HepG2 (cell line): ENCODE measurements around the gene PKLR. TPM values are rescaled to one million over a fixed set of nuclear protein-coding genes. Genes with fewer than 3 reads are reported as not detected.

ENCODE experiments used
- GTF3A ChIP-seq: sonication (generic); formaldehyde crosslinking; conservative IDR thresholded peaks from 2 replicates; pipeline ENCODE4 v1.4.0; 2020; ENCODE audit warnings: mild to moderate bottlenecking, missing genetic modification reagents
- MBD4 ChIP-seq: IDR thresholded peaks from 2 replicates; pipeline ENCODE4 v1.6.1; 2012; ENCODE audit warnings: low read length, inconsistent platforms, borderline replicate concordance
- MIER2 ChIP-seq: IDR thresholded peaks from 2 replicates; pipeline ENCODE4 v1.6.1; 2016; ENCODE audit warnings: missing biosample characterization, missing genetic modification reagents
- PPARG ChIP-seq: conservative IDR thresholded peaks from 2 replicates; pipeline ENCODE4 v1.6.1; 2016; ENCODE audit warnings: missing biosample characterization, missing genetic modification reagents
- TRIM24 ChIP-seq: sonication (generic); formaldehyde crosslinking; IDR thresholded peaks from 2 replicates; pipeline ENCODE4 v1.8.0; 2022; ENCODE audit warnings: mild to moderate bottlenecking, missing genetic modification reagents
- ZBTB7B ChIP-seq: sonication (generic); formaldehyde crosslinking; IDR thresholded peaks from 2 replicates; pipeline ENCODE4 v1.4.0; 2020; ENCODE audit warnings: missing genetic modification reagents
- ZMYM4 ChIP-seq: sonication (generic); formaldehyde crosslinking; IDR thresholded peaks from 2 replicates; pipeline ENCODE4 v1.8.1; 2023; ENCODE audit warnings: mild to moderate bottlenecking, missing genetic modification reagents
- ZNF230 ChIP-seq: sonication (generic); formaldehyde crosslinking; IDR thresholded peaks from 2 replicates; pipeline ENCODE4 v1.4.0; 2020; ENCODE audit warnings: mild to moderate bottlenecking, missing genetic modification reagents
- ZNF274 ChIP-seq: sonication (generic); formaldehyde crosslinking; IDR thresholded peaks from 2 replicates; pipeline ENCODE4 v1.5.1; 2020; ENCODE audit warnings: mild to moderate bottlenecking, missing genetic modification reagents
- ZNF317 ChIP-seq: sonication (generic); formaldehyde crosslinking; IDR thresholded peaks from 2 replicates; pipeline ENCODE4 v1.5.0; 2020; ENCODE audit warnings: mild to moderate bottlenecking, missing genetic modification reagents
- ZNF350 ChIP-seq: sonication (generic); formaldehyde crosslinking; IDR thresholded peaks from 2 replicates; pipeline ENCODE4 v1.4.0; 2020; ENCODE audit warnings: mild to moderate bottlenecking, low read depth, missing genetic modification reagents, borderline replicate concordance
- polyA plus RNA-seq, 8 experiments: library from polyadenylated mRNA; depleted of rRNA in 3 of 8; stranded (reverse) in 7 of 8; unstranded in 1 of 8; fragments of >200 nt; fragmentation: Illumina TruSeq in 4 of 8; extraction: Trizol in 4 of 8; gene quantifications; 2 replicates each; pipeline versions ENCODE4 v1.2.1 to v1.2.3, GENCODE V29; 2011 to 2016; ENCODE audit warnings: low read depth in 4 of 8, missing spikeins in 1 of 8, mixed read lengths in 1 of 8; ENCODE audit not compliant: insufficient read depth in 1 of 8
- total RNA-seq, 5 experiments: library from RNA; depleted of rRNA; stranded (reverse); fragments of >200 nt; fragmentation: Illumina TruSeq; extraction: Trizol; gene quantifications; 2 replicates each; pipeline ENCODE4 v1.2.3, GENCODE V29; 2016; ENCODE audit warnings: low read depth in 1 of 5
- TF ChIP-seq, protein P1 (sequence below): sonication (generic); formaldehyde crosslinking; IDR thresholded peaks from 2 replicates; pipeline ENCODE4 v1.5.1; 2020; ENCODE audit warnings: mild to moderate bottlenecking, missing genetic modification reagents, moderate library complexity
- TF ChIP-seq, protein P2 (sequence below): sonication (generic); formaldehyde crosslinking; IDR thresholded peaks from 2 replicates; pipeline ENCODE4 v1.4.0; 2020; ENCODE audit warnings: missing genetic modification reagents, borderline replicate concordance
- TF ChIP-seq, protein P3 (sequence below): sonication (generic); formaldehyde crosslinking; IDR thresholded peaks from 2 replicates; pipeline ENCODE4 v1.5.0; 2020; ENCODE audit warnings: mild to moderate bottlenecking, missing genetic modification reagents, moderate library complexity

PKLR gene
- total and polyA plus RNA-seq, 2 of the 13 experiments (the other 11 are each of a cell fraction or from before 2014, with no cell fraction given), result 10.3 to 29.3 TPM

DNA sequence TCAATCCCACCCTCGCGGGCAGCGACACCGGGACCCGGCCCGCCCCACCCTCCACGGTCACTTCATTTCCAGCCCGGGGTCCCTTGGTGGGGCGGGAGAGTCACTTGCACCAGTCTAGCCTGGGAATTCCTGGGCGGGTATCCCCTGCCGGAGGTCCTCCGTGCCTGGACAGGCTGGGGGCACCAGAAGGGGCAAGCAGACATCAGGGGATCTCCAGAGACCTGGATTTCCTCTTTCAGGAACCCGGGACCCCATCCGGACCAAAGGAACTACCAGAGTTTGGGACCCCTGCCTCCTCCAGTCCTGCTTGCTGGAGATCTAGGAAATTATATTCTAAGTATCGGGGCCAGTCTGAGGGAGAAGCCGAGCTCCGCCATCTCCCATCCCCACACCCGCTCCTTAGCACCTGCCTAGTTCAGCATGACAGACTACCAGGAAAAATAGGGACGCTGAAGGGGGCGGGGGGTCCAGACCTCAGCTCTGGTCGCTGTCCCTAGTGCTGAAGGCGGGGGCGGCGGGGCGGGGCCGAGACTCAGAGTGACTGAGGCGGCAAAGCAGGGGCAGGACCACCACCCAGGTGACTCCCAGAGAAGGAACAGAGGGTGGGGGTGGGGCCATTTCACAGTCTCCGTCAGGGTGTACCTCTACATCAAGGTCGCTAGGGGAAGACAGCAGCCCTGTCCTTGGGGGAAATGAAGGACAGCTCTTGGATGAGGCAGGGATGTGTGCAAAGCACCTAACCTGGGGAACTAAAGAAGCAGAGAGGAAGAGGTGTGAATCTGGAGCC lies 23.1 kb downstream of the PKLR start (continued):
- TF ChIP-seq ZNF350 (CRISPR knock-in tag) (no peak; the same call in 1 of the 2 replicates), ZBTB7B (CRISPR knock-in tag) (peak; percentile 24; the same call in 1 of the 2 replicates), ZNF274 (no peak), PPARG (CRISPR knock-in tag) (no peak), ZMYM4 (CRISPR knock-in tag) (no peak), ZNF317 (CRISPR knock-in tag) (0 out of 2 replicates have a peak, but pooled peaks have one; percentile 37), ZNF230 (CRISPR knock-in tag) (peak; percentile 14; the same call in 1 of the 2 replicates), MBD4 (no peak), GTF3A (CRISPR knock-in tag) (no peak), MIER2 (CRISPR knock-in tag) (peak; percentile 92), TRIM24 (no peak)
- TF ChIP-seq, protein P1, sequence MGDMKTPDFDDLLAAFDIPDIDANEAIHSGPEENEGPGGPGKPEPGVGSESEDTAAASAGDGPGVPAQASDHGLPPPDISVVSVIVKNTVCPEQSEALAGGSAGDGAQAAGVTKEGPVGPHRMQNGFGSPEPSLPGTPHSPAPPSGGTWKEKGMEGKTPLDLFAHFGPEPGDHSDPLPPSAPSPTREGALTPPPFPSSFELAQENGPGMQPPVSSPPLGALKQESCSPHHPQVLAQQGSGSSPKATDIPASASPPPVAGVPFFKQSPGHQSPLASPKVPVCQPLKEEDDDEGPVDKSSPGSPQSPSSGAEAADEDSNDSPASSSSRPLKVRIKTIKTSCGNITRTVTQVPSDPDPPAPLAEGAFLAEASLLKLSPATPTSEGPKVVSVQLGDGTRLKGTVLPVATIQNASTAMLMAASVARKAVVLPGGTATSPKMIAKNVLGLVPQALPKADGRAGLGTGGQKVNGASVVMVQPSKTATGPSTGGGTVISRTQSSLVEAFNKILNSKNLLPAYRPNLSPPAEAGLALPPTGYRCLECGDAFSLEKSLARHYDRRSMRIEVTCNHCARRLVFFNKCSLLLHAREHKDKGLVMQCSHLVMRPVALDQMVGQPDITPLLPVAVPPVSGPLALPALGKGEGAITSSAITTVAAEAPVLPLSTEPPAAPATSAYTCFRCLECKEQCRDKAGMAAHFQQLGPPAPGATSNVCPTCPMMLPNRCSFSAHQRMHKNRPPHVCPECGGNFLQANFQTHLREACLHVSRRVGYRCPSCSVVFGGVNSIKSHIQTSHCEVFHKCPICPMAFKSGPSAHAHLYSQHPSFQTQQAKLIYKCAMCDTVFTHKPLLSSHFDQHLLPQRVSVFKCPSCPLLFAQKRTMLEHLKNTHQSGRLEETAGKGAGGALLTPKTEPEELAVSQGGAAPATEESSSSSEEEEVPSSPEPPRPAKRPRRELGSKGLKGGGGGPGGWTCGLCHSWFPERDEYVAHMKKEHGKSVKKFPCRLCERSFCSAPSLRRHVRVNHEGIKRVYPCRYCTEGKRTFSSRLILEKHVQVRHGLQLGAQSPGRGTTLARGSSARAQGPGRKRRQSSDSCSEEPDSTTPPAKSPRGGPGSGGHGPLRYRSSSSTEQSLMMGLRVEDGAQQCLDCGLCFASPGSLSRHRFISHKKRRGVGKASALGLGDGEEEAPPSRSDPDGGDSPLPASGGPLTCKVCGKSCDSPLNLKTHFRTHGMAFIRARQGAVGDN (CRISPR knock-in tag), result no peak
- TF ChIP-seq, protein P2, sequence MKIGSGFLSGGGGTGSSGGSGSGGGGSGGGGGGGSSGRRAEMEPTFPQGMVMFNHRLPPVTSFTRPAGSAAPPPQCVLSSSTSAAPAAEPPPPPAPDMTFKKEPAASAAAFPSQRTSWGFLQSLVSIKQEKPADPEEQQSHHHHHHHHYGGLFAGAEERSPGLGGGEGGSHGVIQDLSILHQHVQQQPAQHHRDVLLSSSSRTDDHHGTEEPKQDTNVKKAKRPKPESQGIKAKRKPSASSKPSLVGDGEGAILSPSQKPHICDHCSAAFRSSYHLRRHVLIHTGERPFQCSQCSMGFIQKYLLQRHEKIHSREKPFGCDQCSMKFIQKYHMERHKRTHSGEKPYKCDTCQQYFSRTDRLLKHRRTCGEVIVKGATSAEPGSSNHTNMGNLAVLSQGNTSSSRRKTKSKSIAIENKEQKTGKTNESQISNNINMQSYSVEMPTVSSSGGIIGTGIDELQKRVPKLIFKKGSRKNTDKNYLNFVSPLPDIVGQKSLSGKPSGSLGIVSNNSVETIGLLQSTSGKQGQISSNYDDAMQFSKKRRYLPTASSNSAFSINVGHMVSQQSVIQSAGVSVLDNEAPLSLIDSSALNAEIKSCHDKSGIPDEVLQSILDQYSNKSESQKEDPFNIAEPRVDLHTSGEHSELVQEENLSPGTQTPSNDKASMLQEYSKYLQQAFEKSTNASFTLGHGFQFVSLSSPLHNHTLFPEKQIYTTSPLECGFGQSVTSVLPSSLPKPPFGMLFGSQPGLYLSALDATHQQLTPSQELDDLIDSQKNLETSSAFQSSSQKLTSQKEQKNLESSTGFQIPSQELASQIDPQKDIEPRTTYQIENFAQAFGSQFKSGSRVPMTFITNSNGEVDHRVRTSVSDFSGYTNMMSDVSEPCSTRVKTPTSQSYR (CRISPR knock-in tag), result peak; percentile 79
- TF ChIP-seq, protein P3, sequence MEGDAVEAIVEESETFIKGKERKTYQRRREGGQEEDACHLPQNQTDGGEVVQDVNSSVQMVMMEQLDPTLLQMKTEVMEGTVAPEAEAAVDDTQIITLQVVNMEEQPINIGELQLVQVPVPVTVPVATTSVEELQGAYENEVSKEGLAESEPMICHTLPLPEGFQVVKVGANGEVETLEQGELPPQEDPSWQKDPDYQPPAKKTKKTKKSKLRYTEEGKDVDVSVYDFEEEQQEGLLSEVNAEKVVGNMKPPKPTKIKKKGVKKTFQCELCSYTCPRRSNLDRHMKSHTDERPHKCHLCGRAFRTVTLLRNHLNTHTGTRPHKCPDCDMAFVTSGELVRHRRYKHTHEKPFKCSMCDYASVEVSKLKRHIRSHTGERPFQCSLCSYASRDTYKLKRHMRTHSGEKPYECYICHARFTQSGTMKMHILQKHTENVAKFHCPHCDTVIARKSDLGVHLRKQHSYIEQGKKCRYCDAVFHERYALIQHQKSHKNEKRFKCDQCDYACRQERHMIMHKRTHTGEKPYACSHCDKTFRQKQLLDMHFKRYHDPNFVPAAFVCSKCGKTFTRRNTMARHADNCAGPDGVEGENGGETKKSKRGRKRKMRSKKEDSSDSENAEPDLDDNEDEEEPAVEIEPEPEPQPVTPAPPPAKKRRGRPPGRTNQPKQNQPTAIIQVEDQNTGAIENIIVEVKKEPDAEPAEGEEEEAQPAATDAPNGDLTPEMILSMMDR (CRISPR knock-in tag), result peak; percentile 55
